SW 1271 (cell line): ENCODE results near the gene OR10A5.
"Not testable (repeated sequence)": the region's sequence is repeated elsewhere in the genome, so short reads cannot be mapped to it uniquely, and the experiment has no call there.

Experiments used
- DNase-seq, 2 experiments: peaks; one replicate each; lab custom pipeline; 2025; lab: John Stamatoyannopoulos, UW

OR10A5 gene

GRCh38 chr11:6876325-6876724, 30.8 kb downstream of the OR10A5 start, which contains the start of gene OR10A4:
TSS of gene OR10A4 (plus strand) at chr11:6876625. CDS start at chr11:6876648, 23 bp downstream.
- DNase-seq = no peak

GRCh38 chr11:6876914-6877313, 31.4 kb downstream of the OR10A5 start:
- no peak for DNase-seq

GRCh38 chr11:6882751-6883150, 37.3 kb downstream of the OR10A5 start:
- DNase-seq = no peak

- not testable (repeated sequence) for DNase-seq
Observed at GRCh38 chr11:6887711-6888110, 42.2 kb downstream of the OR10A5 start.

GRCh38 chr11:6888830-6889229, 43.3 kb downstream of the OR10A5 start:
- DNase-seq = no peak

- no peak for DNase-seq
Observed at GRCh38 chr11:6889835-6890234, 44.4 kb downstream of the OR10A5 start.

- DNase-seq = no peak
Observed at GRCh38 chr11:6892400-6892799, 46.9 kb downstream of the OR10A5 start, which contains the start of gene OR2D2. TSS of gene OR2D2 (minus strand) at chr11:6892500. CDS start at chr11:6892500, 0 bp downstream.

- DNase-seq = no peak
Observed at GRCh38 chr11:6894097-6894496, 48.6 kb downstream of the OR10A5 start.

GRCh38 chr11:6895010-6895409, 49.5 kb downstream of the OR10A5 start:
- DNase-seq = no peak
